Heart right ventricle (tissue), 16 donors: ENCODE results near the gene RNASE1. TPM values are rescaled to one million over a fixed set of nuclear protein-coding genes. Genes with fewer than 3 reads are reported as not detected.
A peak's percentile ranks its signal among the peaks of the same experiment; 100 is the strongest.
"Not testable (repeated sequence)": the region's sequence is repeated elsewhere in the genome, so short reads cannot be mapped to it uniquely, and the experiment has no call there.

Source experiments
- ATAC-seq, 8 donors: fragments of 200-7000 bp; cut with Tn5 transposase; one replicate each; pipeline ENCODE4 v1.9.1; 2020; ENCODE audit warnings: mild to moderate bottlenecking in 8 of 8, moderate library complexity in 8 of 8, moderate number of reproducible peaks in 1 of 8
- DNase-seq, 2 donors: peaks; one replicate each; pipeline ENCODE4 v3.0.0-alpha.2; 2020
- H3K27ac ChIP-seq, 10 donors: fragments of 200-600 bp; sonication (generic) in 2 of 10; one replicate each; pipeline versions ENCODE4 v1.5.0 to v1.8.0; 2020 to 2022; ENCODE audit warnings: mild to moderate bottlenecking in 3 of 10
- H3K27me3 ChIP-seq, 7 donors: fragments of 200-600 bp; one replicate each; pipeline ENCODE4 v1.8.0; 2021 to 2022; ENCODE audit warnings: mild to moderate bottlenecking in 2 of 7
- H3K36me3 ChIP-seq, 9 donors: fragments of 200-600 bp; sonication (generic) in 1 of 9; one replicate each; pipeline versions ENCODE4 v1.5.0 to v1.8.0; 2020 to 2022; ENCODE audit warnings: mild to moderate bottlenecking in 2 of 9
- H3K4me1 ChIP-seq, 9 donors: fragments of 200-600 bp; sonication (generic) in 1 of 9; one replicate each; pipeline versions ENCODE4 v1.5.0 to v1.8.0; 2020 to 2022; ENCODE audit warnings: mild to moderate bottlenecking in 4 of 9
- H3K4me3 ChIP-seq, 10 donors: fragments of 200-600 bp; sonication (generic) in 2 of 10; one replicate each; pipeline versions ENCODE4 v1.5.0 to v1.8.0; 2020 to 2022; ENCODE audit warnings: mild to moderate bottlenecking in 7 of 10, moderate library complexity in 2 of 10
- H3K9me3 ChIP-seq, 11 donors: fragments of 200-600 bp in 10 of 11; sonication (generic) in 2 of 11; one replicate each; pipeline versions ENCODE4 v1.5.0 to v1.8.0; 2013 to 2022; ENCODE audit warnings: mild to moderate bottlenecking in 2 of 11, control low read depth in 1 of 11, moderate library complexity in 1 of 11
- WGBS, 2 donors: extraction: QIAGEN DNeasy Blood & Tissue Kit; methylation state at CpG; one replicate each; pipeline ENCODE4 v1.1.7; 2013; ENCODE audit warnings: inconsistent platforms in 1 of 2; 5-methylcytosine and 5-hydroxymethylcytosine counted together
- intact Hi-C, 10 donors: fragments of 100-400 bp; cut with DNase I; formaldehyde crosslinking; loops; one replicate each; pipeline versions ENCODE4 v1.11.1 to v1.14.2; 2022
- polyA plus RNA-seq, 2 donors: library from polyadenylated mRNA; stranded (reverse); fragments of 200-250 nt; gene quantifications; one replicate each; pipeline ENCODE4 v1.2.3, GENCODE V29; 2013
- total RNA-seq, 10 donors: library from RNA; stranded (reverse); fragmentation: NEBNext Ultra II Directional in 3 of 10; extraction: Animal tissue kit (Norgen Biotek cat#: 25700) in 3 of 10; gene quantifications; one replicate each; pipeline versions ENCODE4 v1.2.1 to v1.2.4, GENCODE V29; 2021 to 2023
- TF ChIP-seq, protein P1 (sequence below), 9 donors: fragments of 200-600 bp; sonication (generic) in 2 of 9; IDR thresholded peaks; one replicate each; pipeline versions ENCODE4 v1.5.0 to v1.8.0; 2021 to 2022; ENCODE audit warnings: antibody characterized with exemption in 9 of 9, mild to moderate bottlenecking in 5 of 9, moderate library complexity in 1 of 9
- donor health status: Arrhythmogenic right ventricular cardiomyopathy.
- donor health status: ischemic (EF 13 %, LVEDD 7.1; RV severe dilation, severe dysfunction).
- donor health status: healthy with polysubstance abuse.
- donor health status: DM: no; HTN: yes; CAD: no.
- donor health status: DM: no; HTN: no; CAD: no.
- donor health status: ischemic (EF 25% LVEDD 6.9; RV normal size, moderate dysfunction).
- donor health status: ischemic (EF 25% LVEDD 5.7; RV mildly dilated, moderate dysfunction).
- donor health status: healthy.
- donor health status: DM: yes; HTN: yes; CAD: no.
- donor health status: Ischemic cardiomyopathy.
- donor health status: ischemic (EF 35%, LVEDD 5.7; RV mildly dilated, moderate dysfunction).
- donor health status: nonischemic (EF 11% LVEDD 7.7; RV severe dilation, severe dysfunction).
- donor health status: DM: yes; HTN: yes; CAD: no.
- donor health status: PGD.
- donor health status: ischemic (EF 29% LVEDD 5.4; RV normal size, mild dysfunction).
- donor health status: nonischemic (EF 23%, LVEDD 6.1; RV moderate dilation, normal function).

RNASE1 gene
- total and polyA plus RNA-seq, 12 donors = 92.1 to 490 (median 180) TPM

DNA sequence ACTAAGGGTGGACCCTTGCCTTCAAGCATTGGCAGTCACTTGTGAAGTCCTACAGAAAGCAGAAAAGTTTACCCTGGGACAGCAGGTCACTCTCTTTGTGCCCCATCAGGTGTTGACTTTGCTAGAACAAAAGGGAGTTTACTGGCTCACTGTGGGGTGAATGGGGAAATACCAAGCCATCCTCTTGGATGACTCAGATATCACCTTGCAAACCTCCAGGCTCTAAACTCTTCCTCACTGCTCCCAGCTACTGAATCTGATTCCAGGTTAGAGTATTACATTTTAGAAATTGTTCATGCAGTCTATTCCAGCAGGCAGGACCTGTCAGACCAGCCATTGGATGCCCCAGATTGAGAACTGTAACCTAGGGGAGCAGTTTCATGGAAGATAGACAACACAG lies 41.7 kb downstream of the RNASE1 start:
- H3K36me3 ChIP-seq = no peaks in the 10 kb centered on the region
- H3K4me1 ChIP-seq = peaks cover 0 to 9% (median 0%) of the 10 kb centered on the region in 9 donors
- intact Hi-C loops = loop anchor here in 2 of 10 donors (5.0 to 10.0 kb wide), 3 partner anchors 41 to 1081 kb away; partner anchors contain the start of gene RNASE1 (in 1 of the 2)
- no peaks in the 10 kb centered on the region for H3K9me3 ChIP-seq
- H3K27ac ChIP-seq = no peak overlapping the region
- ATAC-seq (no peak), DNase-seq (no peak)
- no peaks in the 10 kb centered on the region for H3K27me3 ChIP-seq
- H3K4me3 ChIP-seq = no peak overlapping the region
- TF ChIP-seq, protein P1, sequence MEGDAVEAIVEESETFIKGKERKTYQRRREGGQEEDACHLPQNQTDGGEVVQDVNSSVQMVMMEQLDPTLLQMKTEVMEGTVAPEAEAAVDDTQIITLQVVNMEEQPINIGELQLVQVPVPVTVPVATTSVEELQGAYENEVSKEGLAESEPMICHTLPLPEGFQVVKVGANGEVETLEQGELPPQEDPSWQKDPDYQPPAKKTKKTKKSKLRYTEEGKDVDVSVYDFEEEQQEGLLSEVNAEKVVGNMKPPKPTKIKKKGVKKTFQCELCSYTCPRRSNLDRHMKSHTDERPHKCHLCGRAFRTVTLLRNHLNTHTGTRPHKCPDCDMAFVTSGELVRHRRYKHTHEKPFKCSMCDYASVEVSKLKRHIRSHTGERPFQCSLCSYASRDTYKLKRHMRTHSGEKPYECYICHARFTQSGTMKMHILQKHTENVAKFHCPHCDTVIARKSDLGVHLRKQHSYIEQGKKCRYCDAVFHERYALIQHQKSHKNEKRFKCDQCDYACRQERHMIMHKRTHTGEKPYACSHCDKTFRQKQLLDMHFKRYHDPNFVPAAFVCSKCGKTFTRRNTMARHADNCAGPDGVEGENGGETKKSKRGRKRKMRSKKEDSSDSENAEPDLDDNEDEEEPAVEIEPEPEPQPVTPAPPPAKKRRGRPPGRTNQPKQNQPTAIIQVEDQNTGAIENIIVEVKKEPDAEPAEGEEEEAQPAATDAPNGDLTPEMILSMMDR (IDR thresholded peaks at IDR 0.05) = no peak

DNA sequence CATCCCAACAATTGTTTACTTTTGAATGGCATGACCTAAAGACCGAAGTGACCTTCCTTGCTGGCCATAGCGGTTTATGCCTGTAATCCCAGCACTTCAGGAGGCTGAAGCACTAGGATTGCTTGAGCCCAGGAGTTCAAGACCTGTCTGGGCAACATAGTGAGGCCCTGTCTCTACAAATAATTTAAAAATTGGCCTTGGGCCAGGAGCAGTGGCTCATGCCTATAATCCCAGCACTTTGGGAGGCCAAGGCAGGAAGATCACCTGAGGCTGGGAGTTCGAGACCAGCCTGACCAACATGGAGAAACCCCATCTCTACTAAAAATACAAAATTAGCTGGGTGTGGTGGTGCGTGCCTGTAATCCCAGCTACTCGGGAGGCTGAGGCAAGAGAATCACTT lies 43.2 kb downstream of the RNASE1 start:
- not testable (repeated sequence) for H3K4me3 ChIP-seq, H3K36me3 ChIP-seq, DNase-seq, H3K27ac ChIP-seq, H3K27me3 ChIP-seq, H3K9me3 ChIP-seq, H3K4me1 ChIP-seq, ATAC-seq
- WGBS, 2 donors = 95 to 99% methylated on average over 3 to 5 of the region's 5 CpGs
- intact Hi-C loops = loop anchor here in 9 of 10 donors (2.0 to 10.0 kb wide), 6 partner anchors 43 to 98 kb away; partner anchors contain the start of gene RNASE1 (in 1 of the 9)

DNA sequence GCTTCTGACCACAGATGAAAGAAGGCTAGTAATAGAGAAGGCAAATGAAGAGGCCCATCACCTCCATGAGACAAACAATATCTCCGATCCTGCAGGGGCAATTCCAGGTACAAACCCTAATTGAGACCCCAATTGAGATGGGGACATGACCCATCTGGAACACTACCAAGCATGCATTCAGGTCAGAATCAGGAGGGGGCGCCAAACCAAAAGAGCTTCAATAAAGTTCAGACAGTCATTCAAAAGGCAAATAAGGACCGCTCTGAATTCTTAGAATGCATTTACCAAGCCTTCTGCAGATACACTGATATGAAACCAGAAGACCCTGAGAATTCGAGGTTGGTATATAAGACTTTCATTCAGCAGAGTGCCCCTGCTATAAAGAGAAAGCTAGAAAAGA lies 44.7 kb downstream of the RNASE1 start:
- intact Hi-C loops = loop anchor here in 9 of 10 donors (2.0 to 10.0 kb wide), 6 partner anchors 44 to 99 kb away; partner anchors contain the start of gene RNASE1 (in 1 of the 9)
- Histone ChIP-seq H3K27me3 (no peaks in the 10 kb centered on the region), H3K36me3 (no peaks in the 10 kb centered on the region), H3K27ac (no peak overlapping the region), H3K9me3 (peaks cover 0 to 5% (median 0%) of the 10 kb centered on the region in 11 donors), H3K4me1 (peaks cover 0 to 9% (median 0%) of the 10 kb centered on the region in 9 donors), H3K4me3 (no peak overlapping the region)
- WGBS, 2 donors = 61 to 66% methylated on average over 4 of the region's 4 CpGs
- peak in 1 of 2 donors; percentile 34 for DNase-seq
- ATAC-seq = peak in 1 of 8 donors; percentile 61
- TF ChIP-seq, protein P1 (IDR thresholded peaks at IDR 0.05) = peak in 7 of 9 donors; percentile 43 to 67 (median 48)

DNA sequence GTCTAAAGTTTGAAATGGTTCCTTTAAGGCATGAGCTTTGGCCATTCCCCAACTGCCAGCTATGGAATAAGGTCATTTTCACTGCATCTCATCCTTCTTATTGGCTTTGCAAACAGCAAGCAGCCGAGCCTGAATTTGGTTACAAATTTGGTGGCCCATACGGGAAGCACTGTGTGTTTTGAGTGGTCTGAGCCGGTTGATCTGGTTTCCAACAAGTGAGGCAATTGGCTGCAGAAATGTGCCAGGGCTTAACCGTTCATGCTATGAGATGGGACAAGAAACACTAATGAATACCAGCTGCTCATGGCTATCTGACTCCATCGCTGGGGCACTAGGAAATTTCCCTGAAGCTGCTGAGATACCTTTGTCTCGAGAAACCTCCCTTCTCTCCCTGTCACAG lies 47.6 kb downstream of the RNASE1 start:
- 81% methylated on average over 6 of the region's 6 CpGs for WGBS, 2 donors

More for the DNA sequence above, 47.6 kb downstream of the RNASE1 start:
- DNase-seq (no peak), ATAC-seq (no peak)
- H3K4me1 ChIP-seq = peaks cover 0 to 9% (median 0%) of the 10 kb centered on the region in 9 donors
- H3K36me3 ChIP-seq = no peaks in the 10 kb centered on the region
- H3K27ac ChIP-seq = no peak overlapping the region
- no peak overlapping the region for H3K4me3 ChIP-seq
- no peaks in the 10 kb centered on the region for H3K27me3 ChIP-seq
- intact Hi-C loops = loop anchor here in 8 of 10 donors (5.0 to 10.0 kb wide), 5 partner anchors 47 to 102 kb away; partner anchors contain the start of gene RNASE1 (in 1 of the 8)
- peaks cover 0 to 25% (median 6%) of the 10 kb centered on the region in 11 donors for H3K9me3 ChIP-seq
- TF ChIP-seq, protein P1 (IDR thresholded peaks at IDR 0.05) = no peak
